RPMI7951 (cell line): Measurements from ENCODE around the gene SORCS2. TPM values are rescaled to one million over a fixed set of nuclear protein-coding genes. Genes with fewer than 3 reads are reported as not detected.
A peak's percentile ranks its signal among the peaks of the same experiment; 100 is the strongest.

ENCODE experiments used
- DNase-seq: peaks from one replicate; pipeline ENCODE4 v3.0.0-alpha.2; 2012; ENCODE audit warnings: low read depth
- total RNA-seq: library from RNA; depleted of rRNA; stranded (reverse); fragments of >200 nt; shearing (Covaris generic); gene quantifications from 2 replicates; pipeline ENCODE4 v1.2.3, GENCODE V29; 2014

SORCS2 gene
- total RNA-seq, 1 experiment from 2014 or later = 2.0 TPM

GRCh38 chr4:7739918-7740865 lies 547.9 kb downstream of the SORCS2 start:
- no peak for DNase-seq

GRCh38 chr4:7740866-7741525 lies 548.7 kb downstream of the SORCS2 start:
- DNase-seq = no peak

DNA sequence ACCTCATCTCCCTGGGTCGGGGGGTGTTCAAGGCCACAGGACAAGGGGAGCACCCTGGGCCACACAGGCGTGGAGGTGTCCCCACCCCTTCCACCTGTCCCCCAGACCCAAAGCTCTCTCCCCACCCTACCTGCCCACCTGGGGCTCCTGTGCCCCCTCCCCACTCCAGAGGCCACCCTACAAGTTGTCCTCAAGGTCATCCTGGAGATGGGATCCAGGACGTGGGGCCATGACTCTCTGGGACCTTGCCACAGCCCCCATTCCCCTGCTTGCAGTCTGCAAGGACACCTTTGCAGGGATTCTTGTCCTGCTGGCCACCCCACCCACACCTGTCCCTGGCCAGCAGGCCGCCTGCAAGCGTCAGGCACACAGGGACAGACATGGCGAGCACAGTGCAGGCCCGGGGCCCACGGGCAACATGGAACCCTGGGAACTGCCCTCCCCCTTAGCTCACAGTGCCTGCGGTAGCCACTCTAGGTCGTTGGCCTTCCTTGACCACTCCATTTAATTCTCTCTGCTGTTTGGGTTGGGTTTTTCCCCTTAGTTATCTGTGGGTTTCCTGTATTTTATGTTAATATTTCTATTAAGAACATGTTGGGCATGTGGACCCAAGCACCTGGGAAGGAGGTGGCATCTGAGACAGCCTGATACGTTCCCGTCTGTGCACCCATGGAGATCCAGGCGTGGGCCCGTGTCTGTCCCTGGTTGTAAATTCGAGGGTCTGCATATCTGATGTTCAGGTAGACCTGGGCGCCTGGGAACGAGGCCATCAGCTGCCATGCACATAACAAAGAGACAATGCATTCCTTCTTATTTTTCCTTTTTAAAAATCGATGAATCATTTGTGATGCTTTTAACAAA lies 549.8 kb downstream of the SORCS2 start:
- no peak for DNase-seq

GRCh38 chr4:7742807-7743280 lies 550.5 kb downstream of the SORCS2 start:
- DNase-seq = no peak

GRCh38 chr4:7744142-7744804 lies 551.9 kb downstream of the SORCS2 start:
- no peak for DNase-seq

DNA sequence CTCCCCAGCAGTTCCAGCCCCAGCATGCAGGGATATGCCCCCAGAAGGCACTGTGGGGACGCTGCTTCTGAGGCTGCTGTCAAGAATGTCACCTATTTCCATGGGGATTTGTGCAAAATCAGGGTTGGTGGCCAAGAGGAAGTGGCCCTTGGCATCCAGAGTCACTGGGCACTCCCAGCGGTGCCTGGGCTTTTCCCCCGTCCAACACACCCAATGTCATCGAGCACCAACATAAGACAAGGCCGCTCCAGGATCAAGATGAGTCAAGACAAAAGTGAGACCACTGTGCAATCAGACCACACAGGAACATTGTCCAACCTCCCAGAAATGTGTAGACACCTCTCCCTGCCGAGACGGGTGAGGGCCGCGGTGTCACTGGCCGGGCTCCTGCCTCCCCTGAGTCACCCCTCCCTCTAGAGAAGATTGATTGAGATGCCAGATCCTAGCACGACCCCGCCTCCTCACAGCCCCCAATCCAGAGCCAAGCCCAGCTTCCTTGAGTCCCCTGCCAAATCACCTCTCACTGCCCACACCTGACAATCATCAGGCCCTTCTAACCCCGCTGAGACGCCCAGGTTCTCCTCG lies 553.1 kb downstream of the SORCS2 start:
- DNase-seq = no peak

GRCh38 chr4:7746351-7747061 lies 554.2 kb downstream of the SORCS2 start:
- DNase-seq = no peak

DNA sequence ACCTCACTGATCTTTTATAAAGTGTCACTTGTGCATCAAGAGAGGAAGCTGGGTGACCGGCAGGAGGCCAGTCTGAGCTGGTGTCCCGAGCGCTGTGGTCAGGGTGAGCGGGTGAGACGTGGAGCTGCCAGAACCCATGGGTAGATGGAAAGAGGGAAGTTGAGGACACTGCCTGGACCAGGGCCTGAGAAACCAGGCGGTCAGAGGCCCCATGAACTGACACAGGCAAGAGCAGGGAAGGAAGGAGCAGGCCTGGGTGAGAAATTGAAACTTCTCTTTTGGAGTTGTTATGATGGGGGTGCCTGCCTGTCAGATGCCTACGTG lies 554.7 kb downstream of the SORCS2 start:
- DNase-seq = no peak

DNA sequence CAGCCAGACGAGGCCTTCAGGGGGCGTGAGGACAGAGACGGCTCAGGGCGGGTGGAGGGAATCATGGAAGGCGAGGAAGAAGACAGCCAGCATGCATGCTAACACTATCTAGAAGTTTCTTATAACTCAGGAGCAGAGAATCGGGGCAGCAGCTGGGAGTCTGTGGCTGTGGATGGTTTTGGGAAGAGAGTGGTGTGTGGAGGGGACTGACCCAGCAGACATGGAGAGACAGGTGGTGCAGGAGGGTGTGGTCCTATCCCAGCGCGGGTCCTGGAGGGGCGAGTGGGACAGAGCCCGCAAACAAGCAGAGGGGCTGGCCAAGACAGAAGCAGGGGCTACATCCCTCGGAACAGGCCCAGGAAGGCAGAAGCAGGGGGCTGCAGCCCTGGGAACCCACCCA lies 555.2 kb downstream of the SORCS2 start:
- DNase-seq = no peak

- DNase-seq = no peak
Observed at GRCh38 chr4:7750523-7750922, 558.2 kb downstream of the SORCS2 start.

DNA sequence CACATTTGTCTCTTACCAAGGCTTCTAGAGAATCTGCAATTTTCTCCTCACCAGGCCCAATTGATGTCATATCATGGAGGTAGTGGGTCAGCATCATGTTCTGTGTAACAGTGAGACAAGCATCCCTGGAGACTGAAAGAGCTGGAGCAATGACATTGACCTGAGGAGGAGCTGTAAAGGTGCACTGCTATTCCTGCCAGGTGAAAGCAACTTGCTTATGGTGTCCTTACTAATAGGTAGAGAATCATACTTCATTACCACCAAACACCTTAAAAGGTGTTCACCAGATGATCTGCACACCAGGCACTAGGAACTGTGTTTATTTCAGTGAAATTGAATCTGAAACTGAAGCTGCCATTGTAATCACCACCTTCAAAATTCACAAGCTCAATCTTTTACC lies 558.6 kb downstream of the SORCS2 start:
- no peak for DNase-seq

GRCh38 chr4:7752649-7753048 lies 560.3 kb downstream of the SORCS2 start:
- DNase-seq = no peak

- DNase-seq = no peak
Observed at GRCh38 chr4:7753271-7753670, 560.9 kb downstream of the SORCS2 start.

- no peak for DNase-seq
Observed at GRCh38 chr4:7753931-7754465, 561.7 kb downstream of the SORCS2 start.

DNA sequence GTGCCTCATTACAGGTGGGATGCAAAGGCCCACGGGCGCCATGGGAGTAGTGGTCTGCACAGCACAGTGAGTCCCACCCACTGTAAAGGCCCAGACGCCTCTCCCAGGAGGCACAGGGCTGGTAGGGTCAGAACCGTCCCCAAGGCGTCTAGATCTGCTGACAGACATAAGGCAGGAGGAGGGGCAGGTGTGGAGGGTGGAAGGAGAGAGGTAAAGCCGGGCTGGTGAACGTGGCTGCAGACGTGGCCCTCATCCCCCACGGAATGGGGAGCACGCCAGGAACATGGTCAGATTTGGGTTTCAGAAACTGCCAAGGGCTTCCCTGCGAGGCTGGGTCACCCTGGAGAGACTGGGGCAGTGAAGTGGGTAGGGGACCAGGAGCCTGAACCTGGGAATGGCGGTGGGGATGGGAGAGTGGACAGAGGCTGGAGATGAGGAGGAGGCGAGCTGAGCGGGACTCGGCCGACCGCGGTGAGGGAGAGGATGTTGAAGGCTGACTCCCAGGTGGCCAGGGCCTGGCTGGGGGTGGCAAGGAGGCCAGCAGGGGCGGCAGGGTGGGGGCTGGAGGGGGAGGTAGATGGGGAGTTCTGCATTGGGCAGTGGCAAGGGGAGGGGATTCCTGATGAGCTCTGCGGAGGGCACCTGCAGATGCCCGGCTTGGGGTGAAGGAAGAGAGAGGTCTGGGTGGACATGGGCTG lies 562.4 kb downstream of the SORCS2 start:
- DNase-seq = no peak

DNA sequence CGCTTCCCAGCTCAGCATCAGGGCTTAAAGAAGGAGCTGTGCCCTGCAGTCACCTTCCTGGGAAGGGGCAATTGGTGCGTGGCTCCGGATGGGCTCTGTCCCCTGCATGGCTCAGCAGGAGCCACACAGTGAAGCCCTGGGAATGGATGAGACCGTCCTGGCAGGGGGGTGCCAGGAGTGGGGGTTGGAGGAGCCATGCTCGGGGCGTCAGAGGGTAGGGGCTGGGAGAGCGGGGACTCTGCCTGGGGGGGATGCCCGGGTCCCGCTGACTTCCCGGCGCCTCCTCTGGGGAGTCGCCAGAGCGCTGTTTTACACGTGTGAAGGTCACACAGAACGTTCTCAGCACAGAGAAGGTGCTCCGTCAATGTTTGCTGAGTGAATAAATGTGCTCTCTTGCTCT lies 563.2 kb downstream of the SORCS2 start:
- DNase-seq = no peak

DNA sequence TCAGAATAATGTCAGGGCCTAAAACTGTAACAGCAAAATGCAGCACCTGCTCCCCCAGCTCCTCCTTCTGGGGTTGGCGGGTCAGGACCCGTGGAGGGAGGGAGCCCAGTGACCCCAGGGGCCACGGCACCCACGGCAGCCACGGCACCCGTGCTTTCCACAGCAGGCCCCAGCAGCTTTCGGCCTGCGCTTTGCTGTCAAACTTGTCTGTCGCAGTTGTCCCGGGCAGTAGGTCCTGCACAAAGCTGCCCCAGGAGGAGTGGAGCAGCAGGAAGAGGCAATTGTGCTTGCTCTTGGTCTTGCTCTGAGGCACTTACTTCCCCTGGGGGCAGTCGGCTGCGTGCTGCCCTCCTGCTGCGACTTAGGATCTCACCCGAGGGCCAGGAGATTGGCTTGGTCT lies 563.7 kb downstream of the SORCS2 start:
- no peak for DNase-seq

DNA sequence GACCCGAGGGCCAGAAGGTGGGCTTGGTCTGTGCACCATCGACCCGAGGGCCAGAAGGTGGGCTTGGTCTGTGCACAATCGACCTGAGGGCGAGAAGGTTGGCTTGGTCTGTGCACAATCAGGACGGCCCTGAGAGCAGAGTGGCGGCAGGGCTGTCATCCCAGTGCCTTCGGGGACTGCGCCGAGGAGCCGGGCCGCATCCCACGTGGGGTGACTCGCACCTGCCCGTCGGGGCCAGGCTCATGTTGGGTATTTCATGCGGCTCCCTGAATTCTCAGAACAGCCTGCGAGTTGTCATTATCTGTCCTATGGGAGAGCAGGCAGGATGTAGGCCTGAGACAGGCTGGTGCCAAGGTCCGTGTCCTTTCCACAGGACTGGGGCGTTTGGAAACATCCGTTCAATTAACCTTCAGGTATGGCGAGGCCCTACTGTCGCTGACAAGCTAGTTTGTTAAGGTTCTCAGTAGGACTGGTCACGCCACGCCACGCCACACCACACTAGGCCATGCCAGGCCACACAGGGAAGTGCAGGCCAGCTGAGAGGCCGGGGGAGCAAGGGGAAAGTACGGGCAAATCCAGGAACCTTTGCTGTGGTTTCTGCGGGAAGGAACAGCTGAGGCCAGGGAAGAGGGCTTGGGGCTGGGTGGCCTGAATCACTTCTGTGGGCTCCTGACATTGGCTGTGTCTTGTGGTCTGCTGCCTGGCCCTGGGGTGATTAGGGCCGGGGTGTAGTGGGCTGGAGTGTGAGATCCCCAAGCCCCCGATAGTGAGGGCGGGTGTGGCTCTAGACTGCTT lies 564.4 kb downstream of the SORCS2 start:
- DNase-seq = peak; percentile 72
